Caco-2 (cell line): ENCODE results near the gene TNPO3. TPM values are rescaled to one million over a fixed set of nuclear protein-coding genes. Genes with fewer than 3 reads are reported as not detected.

Experiments used
- BruUV-seq: library from RNA; stranded (reverse); fragments of 400-500 nt; replicated peaks from 2 replicates; lab custom pipeline; 2021; lab: Mats Ljungman, UMichigan
- CTCF ChIA-PET: fragments of 300-600 bp; sonication (Branson Sonifier 250); formaldehyde crosslinking; loops from one replicate; lab custom pipeline; 2022; ENCODE audit warnings: antibody characterized with exemption; lab: Charles Lee
- POLR2A ChIA-PET: fragments of 300-600 bp; sonication (Branson Sonifier 250); formaldehyde crosslinking; loops from one replicate; lab custom pipeline; 2022; ENCODE audit warnings: antibody characterized with exemption; lab: Charles Lee
- DNase-seq, 2 experiments: peaks; one replicate each; pipeline versions ENCODE4 v3.0.0 to v3.0.0-alpha.2; 2020 to 2022
- H3K27me3 ChIP-seq: replicated peaks from 2 replicates; pipeline ENCODE4 v1.6.0; 2011; ENCODE audit warnings: low read length; ENCODE audit not compliant: control insufficient read depth, insufficient read depth
- H3K36me3 ChIP-seq: 2 replicates; pipeline ENCODE4 v1.5.1; 2011; ENCODE audit warnings: low read length; ENCODE audit not compliant: control insufficient read depth, insufficient read depth
- H3K4me1 ChIP-seq: fragments of 250-450 bp; sonication (Bioruptor Pico); 2 replicates; pipeline ENCODE4 v1.5.1; 2020; ENCODE audit warnings: mild to moderate bottlenecking
- H3K4me3 ChIP-seq: 2 replicates; pipeline ENCODE4 v1.5.1; 2011; ENCODE audit warnings: low read depth, mild to moderate bottlenecking, control low read depth, low read length
- H3K9me3 ChIP-seq: fragments of 250-450 bp; sonication (Bioruptor Pico); 2 replicates; pipeline ENCODE4 v1.5.1; 2020; ENCODE audit warnings: mild to moderate bottlenecking, moderate library complexity
- H3K27ac Mint-ChIP-seq: one replicate; pipeline ENCODE4 v1.8.0; 2022; ENCODE audit warnings: mixed read lengths; ENCODE audit not compliant: unreplicated experiment
- H3K27me3 Mint-ChIP-seq: one replicate; pipeline ENCODE4 v1.8.0; 2022; ENCODE audit warnings: mixed read lengths; ENCODE audit not compliant: insufficient read depth, unreplicated experiment
- H3K36me3 Mint-ChIP-seq: one replicate; pipeline ENCODE4 v1.8.0; 2022; ENCODE audit warnings: mild to moderate bottlenecking, mixed read lengths; ENCODE audit not compliant: insufficient read depth, unreplicated experiment
- H3K4me1 Mint-ChIP-seq: one replicate; pipeline ENCODE4 v1.8.0; 2022; ENCODE audit warnings: low read depth, mixed read lengths; ENCODE audit not compliant: unreplicated experiment
- H3K4me3 Mint-ChIP-seq: one replicate; pipeline ENCODE4 v1.8.0; 2022; ENCODE audit warnings: mild to moderate bottlenecking, moderate library complexity, mixed read lengths; ENCODE audit not compliant: unreplicated experiment
- H3K9me3 Mint-ChIP-seq: one replicate; pipeline ENCODE4 v1.8.0; 2022; ENCODE audit warnings: mixed read lengths; ENCODE audit not compliant: unreplicated experiment
- CTCF ChIP-seq, 2 experiments: fragments of 200-600 bp in 1 of 2; IDR thresholded peaks; 1 replicate in 1 of 2; 2 replicates in 1 of 2; pipeline versions ENCODE4 v1.5.1 to v1.8.0; 2011 to 2022; ENCODE audit warnings: antibody characterized with exemption in 1 of 2, control low read depth in 1 of 2, inconsistent platforms in 1 of 2, low read depth in 1 of 2, low read length in 1 of 2, mild to moderate bottlenecking in 1 of 2, moderate library complexity in 1 of 2; ENCODE audit not compliant: insufficient read depth in 1 of 2, severe bottlenecking in 1 of 2, unreplicated experiment in 1 of 2
- intact Hi-C: fragments of 100-400 bp; cut with micrococcal nuclease; formaldehyde crosslinking; loops from one replicate; pipeline ENCODE4 v1.10.0; 2022; ENCODE audit not compliant: unreplicated experiment
- total RNA-seq: library from RNA; stranded (reverse); gene quantifications from 2 replicates; pipeline ENCODE4 v1.2.3, GENCODE V29; 2022

TNPO3 gene
- total RNA-seq, 1 experiment from 2014 or later = 59.8 TPM

DNA sequence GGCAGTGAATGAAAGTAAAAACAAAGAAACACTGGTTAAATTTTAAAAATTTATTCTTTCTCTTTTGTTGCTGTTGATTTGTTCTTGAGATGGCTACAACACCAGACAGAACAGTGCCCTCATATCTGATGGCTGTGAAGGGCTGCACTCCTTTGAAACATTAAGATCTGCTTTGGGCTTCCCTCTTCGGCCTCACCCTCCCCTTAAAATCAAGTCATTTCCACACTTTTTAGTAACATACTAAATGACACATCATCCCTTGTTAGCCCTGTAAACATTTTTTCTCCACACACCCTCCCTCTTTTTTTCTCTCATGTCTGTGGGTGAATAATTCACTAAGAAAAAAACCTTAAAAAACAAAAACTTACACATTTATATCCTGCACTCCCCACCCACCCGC is 100.8 kb downstream of the TNPO3 start:
- Histone ChIP-seq H3K36me3 (peaks cover 3% of the 10 kb centered on the region), H3K9me3 (no peaks in the 10 kb centered on the region), H3K4me3 (no peak overlapping the region), H3K4me1 (no peaks in the 10 kb centered on the region), H3K27me3 (no peaks in the 10 kb centered on the region)
- ChIA-PET CTCF (no interaction called here), POLR2A (no interaction called here)
- no peak for DNase-seq
- Mint-ChIP-seq H3K36me3 (peaks cover 68% of the 10 kb centered on the region), H3K27me3 (no peaks in the 10 kb centered on the region), H3K4me3 (no peak overlapping the region), H3K27ac (no peak overlapping the region), H3K9me3 (no peaks in the 10 kb centered on the region), H3K4me1 (no peaks in the 10 kb centered on the region)
- intact Hi-C loops = no loop called here
- BruUV-seq = no TSS peak
- no peak for TF ChIP-seq CTCF (IDR thresholded peaks at IDR 0.05; ENCODE audit: insufficient read depth in 1 of 2, low read depth in 1 of 2, low read length in 1 of 2, severe bottlenecking in 1 of 2, unreplicated experiment in 1 of 2)

- no TSS peak for BruUV-seq
- H3K27me3 ChIP-seq = no peaks in the 10 kb centered on the region
- Mint-ChIP-seq H3K36me3 (peaks cover 57% of the 10 kb centered on the region), H3K4me1 (no peaks in the 10 kb centered on the region), H3K9me3 (no peaks in the 10 kb centered on the region), H3K4me3 (no peak overlapping the region), H3K27me3 (no peaks in the 10 kb centered on the region), H3K27ac (no peak overlapping the region)
- no peaks in the 10 kb centered on the region for H3K4me1 ChIP-seq
- intact Hi-C loops = no loop called here
- DNase-seq = no peak
- no peaks in the 10 kb centered on the region for H3K9me3 ChIP-seq
- CTCF ChIA-PET = interaction anchor here (1.1 kb wide), 1 partner anchor 140 kb away, joined by 3 read pairs; no protein-coding TSS in a partner anchor
- H3K36me3 ChIP-seq = peaks cover 2% of the 10 kb centered on the region; the same call in 1 of the 2 replicates
- no peak overlapping the region for H3K4me3 ChIP-seq
- POLR2A ChIA-PET = no interaction called here
- TF ChIP-seq CTCF (IDR thresholded peaks at IDR 0.05; ENCODE audit: insufficient read depth in 1 of 2, low read depth in 1 of 2, low read length in 1 of 2, severe bottlenecking in 1 of 2, unreplicated experiment in 1 of 2) = no peak
These were observed 103.6 kb downstream of the TNPO3 start for GRCh38 chr7:128951296-128951695.

- no TSS peak for BruUV-seq
- no peaks in the 10 kb centered on the region for H3K9me3 ChIP-seq
- H3K4me1 Mint-ChIP-seq = no peaks in the 10 kb centered on the region
- no peaks in the 10 kb centered on the region for H3K27me3 Mint-ChIP-seq
- intact Hi-C loops = loop anchor here (5.0 kb wide), 1 partner anchor 47 kb away; no protein-coding TSS in a partner anchor
- H3K36me3 ChIP-seq = no peaks in the 10 kb centered on the region
- H3K27ac Mint-ChIP-seq = no peak overlapping the region
- H3K9me3 Mint-ChIP-seq = no peaks in the 10 kb centered on the region
- TF ChIP-seq CTCF (IDR thresholded peaks at IDR 0.05; ENCODE audit: insufficient read depth in 1 of 2, low read depth in 1 of 2, low read length in 1 of 2, severe bottlenecking in 1 of 2, unreplicated experiment in 1 of 2) = no peak
- CTCF ChIA-PET = interaction anchor here (1.4 kb wide), 1 partner anchor 142 kb away, joined by 7 read pairs; no protein-coding TSS in a partner anchor
- no peak for DNase-seq
- H3K4me3 ChIP-seq = no peak overlapping the region
- peaks cover 41% of the 10 kb centered on the region for H3K36me3 Mint-ChIP-seq
- no peaks in the 10 kb centered on the region for H3K27me3 ChIP-seq
- H3K4me1 ChIP-seq = no peaks in the 10 kb centered on the region
- POLR2A ChIA-PET = no interaction called here
- no peak overlapping the region for H3K4me3 Mint-ChIP-seq
These were observed 105.7 kb downstream of the TNPO3 start for GRCh38 chr7:128948976-128949760.
